ENCODE data around the gene FHIT.

Gene FHIT

DNA sequence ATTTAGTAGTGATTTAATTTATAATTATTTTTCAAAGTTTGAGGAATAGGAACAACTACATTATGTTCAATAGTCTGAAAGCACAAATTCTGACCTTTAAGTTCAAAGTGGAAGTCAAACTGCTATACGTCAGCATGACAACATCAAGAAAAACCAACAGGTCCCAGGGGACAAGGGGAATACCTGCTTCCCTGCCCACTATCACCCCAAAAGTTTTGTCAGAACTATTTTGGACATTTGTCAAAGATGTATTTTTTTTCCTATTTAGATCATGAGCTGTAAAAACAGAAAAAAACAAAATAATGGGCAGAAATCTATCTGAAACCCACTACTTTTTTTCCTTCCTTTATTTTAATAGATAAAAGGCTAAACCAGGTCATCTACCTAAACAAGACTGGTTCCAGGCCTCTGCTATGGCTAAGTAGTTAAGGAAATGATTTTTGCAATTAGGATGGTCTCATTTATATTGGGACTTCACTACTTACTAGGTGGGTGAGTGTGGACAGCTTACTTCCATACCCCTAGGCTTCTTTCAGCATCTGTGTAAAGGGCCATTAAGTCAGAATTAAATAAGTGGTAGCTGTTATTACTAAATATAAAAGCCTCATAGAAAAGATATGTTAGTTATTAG, 746.3 kb downstream of the FHIT start:
- in situ Hi-C loops (cut with MboI; ENCODE audit: low sequenced_read_pairs, unreplicated experiment): no loop called here
- TF ChIP-seq, protein P1, sequence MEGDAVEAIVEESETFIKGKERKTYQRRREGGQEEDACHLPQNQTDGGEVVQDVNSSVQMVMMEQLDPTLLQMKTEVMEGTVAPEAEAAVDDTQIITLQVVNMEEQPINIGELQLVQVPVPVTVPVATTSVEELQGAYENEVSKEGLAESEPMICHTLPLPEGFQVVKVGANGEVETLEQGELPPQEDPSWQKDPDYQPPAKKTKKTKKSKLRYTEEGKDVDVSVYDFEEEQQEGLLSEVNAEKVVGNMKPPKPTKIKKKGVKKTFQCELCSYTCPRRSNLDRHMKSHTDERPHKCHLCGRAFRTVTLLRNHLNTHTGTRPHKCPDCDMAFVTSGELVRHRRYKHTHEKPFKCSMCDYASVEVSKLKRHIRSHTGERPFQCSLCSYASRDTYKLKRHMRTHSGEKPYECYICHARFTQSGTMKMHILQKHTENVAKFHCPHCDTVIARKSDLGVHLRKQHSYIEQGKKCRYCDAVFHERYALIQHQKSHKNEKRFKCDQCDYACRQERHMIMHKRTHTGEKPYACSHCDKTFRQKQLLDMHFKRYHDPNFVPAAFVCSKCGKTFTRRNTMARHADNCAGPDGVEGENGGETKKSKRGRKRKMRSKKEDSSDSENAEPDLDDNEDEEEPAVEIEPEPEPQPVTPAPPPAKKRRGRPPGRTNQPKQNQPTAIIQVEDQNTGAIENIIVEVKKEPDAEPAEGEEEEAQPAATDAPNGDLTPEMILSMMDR (IDR thresholded peaks at IDR 0.05; ENCODE audit: borderline replicate concordance, control extremely low read depth, extremely low read depth, insufficient read depth, missing control alignments): no peak
- DNase-seq (ENCODE audit: low spot score): peak; percentile 48

DNA sequence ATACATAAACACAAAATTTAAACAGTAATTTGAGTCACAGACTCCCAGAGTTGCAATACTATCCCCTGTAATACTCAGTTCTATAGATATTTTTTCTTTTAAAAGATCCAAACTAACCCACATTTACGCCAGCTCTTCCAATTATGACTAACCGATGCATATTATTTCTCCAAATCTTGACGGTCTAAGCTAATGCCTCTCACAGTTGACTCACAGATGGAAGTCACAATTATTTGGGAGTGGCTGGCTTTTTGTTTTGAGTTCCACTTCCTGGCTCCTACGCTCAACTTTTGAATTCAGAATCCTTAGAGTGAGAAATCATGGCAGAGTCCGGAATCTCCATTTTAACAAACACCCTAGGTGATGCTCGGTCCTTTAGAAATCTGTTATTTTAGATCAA, 749.9 kb downstream of the FHIT start:
- no peak for DNase-seq (ENCODE audit: low spot score)
- TF ChIP-seq, protein P1 (IDR thresholded peaks at IDR 0.05; ENCODE audit: borderline replicate concordance, control extremely low read depth, extremely low read depth, insufficient read depth, missing control alignments): no peak
- in situ Hi-C loops (cut with MboI; ENCODE audit: low sequenced_read_pairs, unreplicated experiment): no loop called here

DNA sequence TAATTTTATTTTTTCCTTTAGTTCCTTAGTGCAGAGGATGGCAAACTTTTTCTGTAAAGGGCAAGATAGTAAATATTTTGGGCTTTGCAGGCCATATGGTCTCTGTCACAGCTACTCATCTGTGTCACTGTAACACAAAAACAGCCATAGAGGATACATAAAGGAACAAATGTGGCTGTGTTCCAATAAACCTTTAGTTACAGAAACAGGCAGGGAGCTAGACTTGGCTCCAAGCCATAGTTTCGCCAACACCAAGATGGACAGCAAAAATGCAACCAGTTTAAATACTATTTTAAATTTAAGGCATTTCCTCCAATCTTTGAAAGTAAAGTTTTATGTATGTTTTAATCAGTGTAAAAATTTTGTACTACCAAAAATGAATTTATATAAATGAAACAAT, 753.4 kb downstream of the FHIT start:
- TF ChIP-seq, protein P1 (IDR thresholded peaks at IDR 0.05; ENCODE audit: borderline replicate concordance, control extremely low read depth, extremely low read depth, insufficient read depth, missing control alignments): no peak
- in situ Hi-C loops (cut with MboI; ENCODE audit: low sequenced_read_pairs, unreplicated experiment): no loop called here
- DNase-seq (ENCODE audit: low spot score): no peak

DNA sequence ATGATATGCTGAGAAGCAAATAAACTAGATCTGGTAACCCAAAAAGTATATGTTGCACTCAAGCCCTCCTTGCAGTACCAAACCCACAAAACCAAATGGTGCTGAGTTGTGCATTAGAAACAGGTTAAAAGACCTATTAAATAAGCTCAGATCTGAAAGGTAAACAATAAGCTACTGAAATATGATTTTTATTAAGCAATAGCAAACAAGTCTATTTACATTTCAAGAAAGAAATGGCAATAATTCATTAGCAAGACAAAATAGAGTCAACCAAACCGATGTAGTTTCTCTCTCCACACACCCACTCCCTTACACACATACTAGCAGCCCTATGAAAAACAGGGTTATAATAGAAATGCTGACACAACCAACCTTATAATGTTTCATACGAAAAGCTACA, 760.3 kb downstream of the FHIT start:
- in situ Hi-C loops (cut with MboI; ENCODE audit: low sequenced_read_pairs, unreplicated experiment): no loop called here
- DNase-seq (ENCODE audit: low spot score): no peak
- TF ChIP-seq, protein P1 (IDR thresholded peaks at IDR 0.05; ENCODE audit: borderline replicate concordance, control extremely low read depth, extremely low read depth, insufficient read depth, missing control alignments): no peak

DNA sequence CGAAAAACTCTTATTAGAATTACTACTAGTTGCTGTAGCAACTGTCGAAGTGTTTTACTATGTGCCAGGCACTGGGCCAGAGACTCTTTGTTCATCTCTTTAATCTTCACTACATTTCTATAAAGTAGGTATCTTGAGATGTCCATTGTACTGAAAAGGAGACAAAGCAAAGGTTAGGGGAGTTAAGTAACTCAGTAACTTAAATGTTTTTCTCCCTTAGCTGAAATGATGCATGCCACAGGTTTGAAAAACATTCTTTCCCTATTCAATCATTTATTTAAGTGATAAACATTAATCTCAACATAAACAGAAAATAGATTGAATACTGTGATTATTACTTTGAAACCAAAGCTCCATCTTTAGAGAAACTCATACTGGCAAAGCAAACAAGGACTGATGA, 776.2 kb downstream of the FHIT start:
- TF ChIP-seq, protein P1 (IDR thresholded peaks at IDR 0.05; ENCODE audit: borderline replicate concordance, control extremely low read depth, extremely low read depth, insufficient read depth, missing control alignments): no peak
- DNase-seq (ENCODE audit: low spot score): no peak
- in situ Hi-C loops (cut with MboI; ENCODE audit: low sequenced_read_pairs, unreplicated experiment): no loop called here

DNA sequence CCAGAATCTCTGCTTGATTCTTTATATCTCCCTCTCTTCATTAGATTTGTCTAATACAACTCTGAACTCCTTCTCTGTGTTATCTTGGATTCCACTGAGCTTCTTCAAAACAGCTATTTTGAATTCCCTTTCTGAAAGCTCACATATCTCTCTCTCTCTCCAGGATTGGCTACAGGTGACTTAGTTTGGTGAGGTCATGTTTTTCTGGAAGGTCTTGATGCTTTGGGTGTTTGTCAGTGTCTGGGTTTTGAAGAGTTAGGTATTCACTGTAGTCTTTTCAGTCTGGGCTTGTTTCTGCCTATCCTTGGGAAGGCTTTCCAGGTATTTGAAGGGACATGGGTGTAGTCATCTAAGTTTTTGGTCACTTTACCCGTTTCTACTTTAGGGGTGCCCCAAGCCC, 781.8 kb downstream of the FHIT start:
- DNase-seq (ENCODE audit: low spot score): no peak

More for the DNA sequence above, 781.8 kb downstream of the FHIT start:
- TF ChIP-seq, protein P1 (IDR thresholded peaks at IDR 0.05; ENCODE audit: borderline replicate concordance, control extremely low read depth, extremely low read depth, insufficient read depth, missing control alignments): no peak
- in situ Hi-C loops (cut with MboI; ENCODE audit: low sequenced_read_pairs, unreplicated experiment): no loop called here
